ENCODE measurements around the gene KPNA1.
"Not testable (repeated sequence)": the region's sequence is repeated elsewhere in the genome, so short reads cannot be mapped to it uniquely, and the experiment has no call there.

DNA sequence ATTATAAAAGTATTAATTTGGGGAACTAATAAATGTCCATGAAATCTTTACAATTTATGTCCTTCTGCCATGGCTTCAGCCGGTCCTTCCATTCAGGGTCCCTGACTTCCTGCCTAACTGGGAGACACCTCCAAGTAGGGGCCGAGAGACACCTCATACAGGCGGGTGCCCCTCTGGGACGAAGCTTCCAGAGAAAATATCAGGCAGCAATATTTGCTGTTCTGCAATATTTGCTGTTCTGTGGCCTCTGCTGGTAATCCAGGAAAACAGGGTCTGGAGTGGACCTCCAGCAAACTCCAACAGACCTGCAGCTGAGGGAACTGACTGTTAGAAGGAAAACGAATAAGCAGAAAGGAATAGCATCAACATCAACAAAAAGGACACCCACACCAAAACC, 70.2 kb downstream of the KPNA1 start:
- TF ChIP-seq CTCF, POLR2A (IDR thresholded peaks at IDR 0.05): not testable (repeated sequence)

Measured in ovary (tissue), 3 donors.